IMR-90 (cell line): ENCODE results near the gene SEMA5A. TPM values are rescaled to one million over a fixed set of nuclear protein-coding genes. Genes with fewer than 3 reads are reported as not detected.

Experiments
- ATAC-seq: fragments of 200-7000 bp; cut with Tn5 transposase; 2 replicates; pipeline ENCODE4 v1.9.1; 2020; ENCODE audit warnings: low read depth, mild to moderate bottlenecking, moderate library complexity
- BruUV-seq: library from RNA; stranded (reverse); fragments of 400-500 nt; replicated peaks from 2 replicates; lab custom pipeline; 2021; lab: Mats Ljungman, UMichigan
- CTCF ChIA-PET: fragments of 300-600 bp; formaldehyde crosslinking; extraction: SDS; loops from one replicate; lab custom pipeline; 2021; ENCODE audit warnings: antibody characterized with exemption; lab: Yijun Ruan, JAX
- POLR2A ChIA-PET: fragments of 300-600 bp; sonication (Branson Sonifier 250); formaldehyde crosslinking; loops from one replicate; lab custom pipeline; 2022; ENCODE audit warnings: antibody characterized with exemption; ENCODE audit not compliant: unreplicated experiment; lab: Charles Lee
- DNase-seq: peaks from one replicate; pipeline ENCODE4 v3.0.0; 2013
- H2AFZ ChIP-seq: replicated peaks from 2 replicates; pipeline ENCODE3; 2013; ENCODE audit warnings: low read length, mild to moderate bottlenecking; ENCODE audit not compliant: poor library complexity
- H2AK5ac ChIP-seq: 2 replicates; pipeline ENCODE4 v1.6.1; 2013; ENCODE audit warnings: low read depth, low read length, inconsistent platforms
- H2AK9ac ChIP-seq: replicated peaks from 2 replicates; pipeline ENCODE3; 2013; ENCODE audit warnings: mild to moderate bottlenecking, low read depth, low read length, moderate library complexity; ENCODE audit not compliant: poor library complexity
- H2BK120ac ChIP-seq: 2 replicates; pipeline ENCODE4 v1.6.1; 2013; ENCODE audit warnings: low read depth, low read length, inconsistent platforms
- H2BK15ac ChIP-seq: 3 replicates; pipeline ENCODE4 v1.6.1; 2013; ENCODE audit warnings: low read depth, low read length, inconsistent platforms
- H2BK20ac ChIP-seq: 2 replicates; pipeline ENCODE4 v1.6.1; 2013; ENCODE audit warnings: low read depth, mild to moderate bottlenecking, inconsistent platforms, low read length, moderate library complexity
- H2BK5ac ChIP-seq: 2 replicates; pipeline ENCODE4 v1.6.1; 2013; ENCODE audit warnings: mild to moderate bottlenecking, low read depth, low read length, inconsistent platforms; ENCODE audit not compliant: poor library complexity, severe bottlenecking
- H3K14ac ChIP-seq: replicated peaks from 2 replicates; pipeline ENCODE4 v1.6.1; 2013; ENCODE audit warnings: low read depth, low read length, inconsistent platforms
- H3K18ac ChIP-seq: 2 replicates; pipeline ENCODE4 v1.6.1; 2013; ENCODE audit warnings: low read depth, low read length, control low read depth
- H3K23ac ChIP-seq: 2 replicates; pipeline ENCODE4 v1.6.1; 2013; ENCODE audit warnings: low read depth, low read length, inconsistent platforms
- H3K27ac ChIP-seq: 2 replicates; pipeline ENCODE4 v1.5.1; 2013; ENCODE audit warnings: mild to moderate bottlenecking, control low read depth, low read length; ENCODE audit not compliant: insufficient read depth
- H3K27me3 ChIP-seq: 2 replicates; pipeline ENCODE4 v1.6.1; 2013; ENCODE audit warnings: low read length; ENCODE audit not compliant: control insufficient read depth, insufficient read depth
- H3K36me3 ChIP-seq: 2 replicates; pipeline ENCODE4 v1.6.1; 2013; ENCODE audit warnings: low read length, mixed read lengths; ENCODE audit not compliant: control insufficient read depth, insufficient read depth
- H3K4ac ChIP-seq: 2 replicates; pipeline ENCODE4 v1.6.1; 2013; ENCODE audit warnings: low read depth, low read length, inconsistent platforms
- H3K4me1 ChIP-seq: 2 replicates; pipeline ENCODE4 v1.6.1; 2013; ENCODE audit warnings: low read length, mixed read lengths; ENCODE audit not compliant: control insufficient read depth, insufficient read depth
- H3K4me2 ChIP-seq: 2 replicates; pipeline ENCODE4 v1.6.1; 2013; ENCODE audit warnings: low read depth, mild to moderate bottlenecking, control low read depth, low read length, moderate library complexity
- H3K4me3 ChIP-seq: 2 replicates; pipeline ENCODE4 v1.5.1; 2013; ENCODE audit warnings: low read depth, mild to moderate bottlenecking, control low read depth, low read length, moderate library complexity; ENCODE audit not compliant: insufficient read depth
- H3K56ac ChIP-seq: 2 replicates; pipeline ENCODE4 v1.6.1; 2013; ENCODE audit warnings: low read length, inconsistent platforms; ENCODE audit not compliant: insufficient read depth; ENCODE audit errors: extremely low read depth
- H3K79me1 ChIP-seq, 2 experiments: 2 replicates each; pipeline ENCODE4 v1.6.1; 2013; ENCODE audit warnings: low read length in 2 of 2, inconsistent platforms in 1 of 2, low read depth in 1 of 2
- H3K9ac ChIP-seq: 2 replicates; pipeline ENCODE4 v1.6.1; 2013; ENCODE audit warnings: low read depth, low read length, control low read depth
- H3K9me1 ChIP-seq: 2 replicates; pipeline ENCODE4 v1.6.1; 2013; ENCODE audit warnings: low read length, inconsistent platforms; ENCODE audit not compliant: insufficient read depth
- H3K9me3 ChIP-seq: 2 replicates; pipeline ENCODE4 v1.6.1; 2013; ENCODE audit warnings: low read length; ENCODE audit not compliant: control insufficient read depth, insufficient read depth
- H4K20me1 ChIP-seq: 2 replicates; pipeline ENCODE4 v1.6.1; 2013; ENCODE audit warnings: low read length, inconsistent platforms; ENCODE audit not compliant: insufficient read depth
- H4K5ac ChIP-seq: 2 replicates; pipeline ENCODE4 v1.6.1; 2013; ENCODE audit warnings: mild to moderate bottlenecking, low read depth, low read length, control low read depth
- H4K8ac ChIP-seq, 2 experiments: 2 replicates each; pipeline ENCODE4 v1.6.1; 2013; ENCODE audit warnings: low read depth in 2 of 2, low read length in 2 of 2, control low read depth in 1 of 2, inconsistent platforms in 1 of 2
- H4K91ac ChIP-seq: 2 replicates; pipeline ENCODE4 v1.6.1; 2013; ENCODE audit warnings: low read depth, low read length, inconsistent platforms; ENCODE audit not compliant: insufficient read depth
- BHLHE40 ChIP-seq: fragments of 150-350 bp; IDR thresholded peaks from 2 replicates; pipeline ENCODE4 v1.6.1; 2016; ENCODE audit warnings: mild to moderate bottlenecking, low read depth, low read length
- CEBPB ChIP-seq: IDR thresholded peaks from 2 replicates; pipeline ENCODE4 v1.6.1; 2012; ENCODE audit warnings: low read depth, low read length, improper control_type of control experiment
- CHD1 ChIP-seq: IDR thresholded peaks from 2 replicates; pipeline ENCODE4 v1.6.1; 2012; ENCODE audit warnings: low read depth, low read length, improper control_type of control experiment
- CTCF ChIP-seq: conservative IDR thresholded peaks from 2 replicates; pipeline ENCODE4 v1.5.1; 2012; ENCODE audit warnings: mild to moderate bottlenecking, low read depth, low read length, improper control_type of control experiment
- ELK1 ChIP-seq: fragments of 150-350 bp; IDR thresholded peaks from 2 replicates; pipeline ENCODE4 v1.6.1; 2016; ENCODE audit warnings: low read depth, mild to moderate bottlenecking, low read length, moderate library complexity, borderline replicate concordance
- FOS ChIP-seq: fragments of 150-350 bp; IDR thresholded peaks from 2 replicates; pipeline ENCODE4 v1.6.1; 2016; ENCODE audit warnings: low read depth, low read length
- MAZ ChIP-seq: IDR thresholded peaks from 2 replicates; pipeline ENCODE4 v1.6.1; 2012; ENCODE audit warnings: low read depth, mild to moderate bottlenecking, low read length, improper control_type of control experiment, moderate library complexity, borderline replicate concordance
- MXI1 ChIP-seq: IDR thresholded peaks from 2 replicates; pipeline ENCODE4 v1.6.1; 2012; ENCODE audit warnings: low read depth, mild to moderate bottlenecking, low read length, moderate library complexity, borderline replicate concordance
- NFE2L2 ChIP-seq: fragments of 150-350 bp; IDR thresholded peaks from 2 replicates; pipeline ENCODE4 v1.6.1; 2016; ENCODE audit warnings: low read depth, mild to moderate bottlenecking, low read length
- RFX5 ChIP-seq: IDR thresholded peaks from 2 replicates; pipeline ENCODE4 v1.8.0; 2012; ENCODE audit warnings: low read depth, mild to moderate bottlenecking, low read length, moderate library complexity
- SMC3 ChIP-seq: fragments of 150-350 bp; IDR thresholded peaks from 2 replicates; pipeline ENCODE4 v1.6.1; 2016; ENCODE audit warnings: low read depth, mild to moderate bottlenecking, antibody characterized with exemption, low read length, moderate library complexity
- USF2 ChIP-seq: fragments of 150-350 bp; IDR thresholded peaks from 2 replicates; pipeline ENCODE4 v1.6.1; 2017; ENCODE audit warnings: mild to moderate bottlenecking, antibody characterized with exemption, low read length, low read depth
- WGBS, 2 experiments: methylation state at CpG; one replicate each; pipeline versions ENCODE4 v1.1.5 to v1.1.7; 2013; ENCODE audit warnings: missing lambda C conversion rate in 2 of 2; ENCODE audit not compliant: insufficient read length in 1 of 2; ENCODE audit errors: extremely low coverage in 2 of 2; 5-methylcytosine and 5-hydroxymethylcytosine counted together
- dilution Hi-C: fragments of 300-500 bp; cut with HindIII; formaldehyde crosslinking; loops from one replicate; pipeline ENCODE4 v1.14.3; 2018; ENCODE audit warnings: low sequenced_read_pairs; ENCODE audit not compliant: unreplicated experiment
- in situ Hi-C: fragments of 300-500 bp; cut with MboI; formaldehyde crosslinking; loops from 3 replicates; pipeline ENCODE4 v1.14.3; 2019; ENCODE audit warnings: low sequenced_read_pairs, inconsistent platforms, mixed read lengths
- intact Hi-C: fragments of 100-400 bp; cut with micrococcal nuclease; formaldehyde crosslinking; loops from 2 replicates; pipeline ENCODE4 v1.10.0; 2022
- polyA plus RNA-seq, 3 experiments: library from polyadenylated mRNA; depleted of rRNA; stranded (reverse); fragments of >200 nt; gene quantifications; 2 replicates each; pipeline ENCODE4 v1.2.3, GENCODE V29; 2012; ENCODE audit warnings: low replicate concordance in 1 of 3
- total RNA-seq: library from RNA; depleted of rRNA; stranded (reverse); fragments of >200 nt; gene quantifications from 2 replicates; pipeline ENCODE4 v1.2.3, GENCODE V29; 2012

Gene SEMA5A
- total and polyA plus RNA-seq, 2 of the 4 experiments (the other 2 are of a cell fraction) = 8.2 to 9.9 TPM

GRCh38 chr5:9419794-9420193, 126.1 kb downstream of the SEMA5A start:
- H3K18ac ChIP-seq = no peak overlapping the region
- no TSS peak for BruUV-seq
- H2BK120ac ChIP-seq = no peak overlapping the region
- H3K9ac ChIP-seq = no peak overlapping the region
- CTCF ChIA-PET = no interaction called here
- no peak overlapping the region for H3K4me3 ChIP-seq
- no peak overlapping the region for H3K14ac ChIP-seq
- H2BK15ac ChIP-seq = no peak overlapping the region
- DNase-seq (no peak), ATAC-seq (no peak)
- H3K9me1 ChIP-seq = no peaks in the 10 kb centered on the region
- POLR2A ChIA-PET = no interaction called here
- intact Hi-C loops (no loop called here), in situ Hi-C loops (no loop called here), dilution Hi-C loops (no loop called here)
- no peaks in the 10 kb centered on the region for H3K4me1 ChIP-seq
- no peak overlapping the region for H2BK5ac ChIP-seq
- no peak overlapping the region for H3K27ac ChIP-seq
- peaks cover 5 to 20% of the 10 kb centered on the region in 2 experiments; a peak in 3 of 4 replicates for H3K79me1 ChIP-seq
- no peak overlapping the region for H4K8ac ChIP-seq
- TF ChIP-seq MXI1 = no peak
- TF ChIP-seq CHD1 = no peak
- TF ChIP-seq ELK1 = no peak
- no peak for TF ChIP-seq NFE2L2
- TF ChIP-seq SMC3 = no peak
- TF ChIP-seq FOS = no peak
- no peak for TF ChIP-seq USF2
- TF ChIP-seq RFX5 = no peak
- TF ChIP-seq MAZ = no peak
- no peak for TF ChIP-seq BHLHE40
- TF ChIP-seq CEBPB = no peak
- no peak for TF ChIP-seq CTCF
- no peaks in the 10 kb centered on the region; the same call in 1 of the 2 replicates for H4K20me1 ChIP-seq
- no peak overlapping the region for H2AFZ ChIP-seq
- H2BK20ac ChIP-seq = no peak overlapping the region
- H3K4me2 ChIP-seq = no peak overlapping the region
- H3K4ac ChIP-seq = no peak overlapping the region
- H3K36me3 ChIP-seq = peaks cover 2% of the 10 kb centered on the region; the same call in 1 of the 2 replicates
- H2AK5ac ChIP-seq = no peak overlapping the region
- H4K5ac ChIP-seq = no peak overlapping the region
- no peak overlapping the region for H2AK9ac ChIP-seq
- no peaks in the 10 kb centered on the region for H3K27me3 ChIP-seq
- H3K23ac ChIP-seq = no peak overlapping the region
- H3K9me3 ChIP-seq = no peaks in the 10 kb centered on the region; the same call in 1 of the 2 replicates
- 90% methylated on average over 2 of the region's 5 CpGs; no CpG with 5 or more reads in 1 of the 2 experiments for WGBS, 2 experiments
- H4K91ac ChIP-seq = no peak overlapping the region
- H3K56ac ChIP-seq = no peak overlapping the region
